H9 (cell line): ENCODE results near the gene DLK2. TPM values are rescaled to one million over a fixed set of nuclear protein-coding genes. Genes with fewer than 3 reads are reported as not detected.
A peak's percentile ranks its signal among the peaks of the same experiment; 100 is the strongest.

ENCODE experiments used
- DNase-seq: peaks from one replicate; pipeline ENCODE4 v3.0.0-alpha.2; 2017
- H2AFZ ChIP-seq: one replicate; pipeline ENCODE4 v1.6.1; 2013; ENCODE audit warnings: mild to moderate bottlenecking, low read length, control low read depth, moderate library complexity
- H2AK5ac ChIP-seq: 2 replicates; pipeline ENCODE4 v1.6.1; 2013; ENCODE audit warnings: low read length, control low read depth, mixed read lengths; ENCODE audit not compliant: insufficient read length
- H2BK120ac ChIP-seq: one replicate; pipeline ENCODE4 v1.6.1; 2013; ENCODE audit warnings: low read depth, mild to moderate bottlenecking, low read length, control low read depth, inconsistent platforms; ENCODE audit not compliant: poor library complexity, severe bottlenecking
- H2BK12ac ChIP-seq: 2 replicates; pipeline ENCODE4 v1.6.1; 2013; ENCODE audit warnings: low read length, control low read depth, mixed read lengths, low read depth; ENCODE audit not compliant: insufficient read length
- H2BK15ac ChIP-seq: 2 replicates; pipeline ENCODE4 v1.6.1; 2013; ENCODE audit warnings: low read depth, low read length, control low read depth
- H2BK20ac ChIP-seq: one replicate; pipeline ENCODE4 v1.6.1; 2013; ENCODE audit warnings: low read depth, mild to moderate bottlenecking, low read length, control low read depth, inconsistent platforms; ENCODE audit not compliant: poor library complexity, severe bottlenecking
- H2BK5ac ChIP-seq: 2 replicates; pipeline ENCODE4 v1.6.1; 2013; ENCODE audit warnings: low read length, control low read depth, mixed read lengths; ENCODE audit not compliant: insufficient read length
- H3K14ac ChIP-seq: 2 replicates; pipeline ENCODE4 v1.6.1; 2013; ENCODE audit warnings: low read length, control low read depth; ENCODE audit not compliant: insufficient read depth
- H3K18ac ChIP-seq: 2 replicates; pipeline ENCODE4 v1.6.1; 2013; ENCODE audit warnings: low read depth, mild to moderate bottlenecking, mixed read lengths, low read length, control low read depth; ENCODE audit not compliant: insufficient read length
- H3K23ac ChIP-seq: 2 replicates; pipeline ENCODE4 v1.6.1; 2013; ENCODE audit warnings: low read length, control low read depth, mixed read lengths, low read depth; ENCODE audit not compliant: insufficient read length
- H3K23me2 ChIP-seq: 2 replicates; pipeline ENCODE4 v1.6.1; 2013; ENCODE audit warnings: low read depth, mild to moderate bottlenecking, mixed read lengths, low read length, control low read depth; ENCODE audit not compliant: insufficient read length, poor library complexity, severe bottlenecking
- H3K27ac ChIP-seq: 2 replicates; pipeline ENCODE4 v1.5.1; 2013; ENCODE audit warnings: low read length, control low read depth, mixed read lengths, low read depth; ENCODE audit not compliant: insufficient read length
- H3K27me3 ChIP-seq: 2 replicates; pipeline ENCODE4 v1.6.1; 2013; ENCODE audit warnings: low read length, control low read depth, inconsistent platforms; ENCODE audit not compliant: insufficient read depth
- H3K4ac ChIP-seq: 2 replicates; pipeline ENCODE4 v1.6.1; 2013; ENCODE audit warnings: low read depth, mild to moderate bottlenecking, control low read depth, inconsistent platforms, low read length, moderate library complexity
- H3K4me1 ChIP-seq: 2 replicates; pipeline ENCODE4 v1.6.1; 2013; ENCODE audit warnings: low read length, control low read depth, inconsistent platforms; ENCODE audit not compliant: insufficient read depth
- H3K4me2 ChIP-seq: 2 replicates; pipeline ENCODE4 v1.6.1; 2013; ENCODE audit warnings: low read length, control low read depth, mixed read lengths; ENCODE audit not compliant: insufficient read length, insufficient read depth
- H3K56ac ChIP-seq: 2 replicates; pipeline ENCODE4 v1.6.1; 2013; ENCODE audit warnings: low read depth, mild to moderate bottlenecking, mixed read lengths, low read length, control low read depth; ENCODE audit not compliant: insufficient read length
- H3K79me1 ChIP-seq: 2 replicates; pipeline ENCODE4 v1.6.1; 2013; ENCODE audit warnings: low read depth, mild to moderate bottlenecking, moderate library complexity, low read length, control low read depth, inconsistent platforms; ENCODE audit not compliant: insufficient read depth, poor library complexity, severe bottlenecking
- H3K79me2 ChIP-seq: 2 replicates; pipeline ENCODE4 v1.6.1; 2013; ENCODE audit warnings: low read length, control low read depth, inconsistent platforms; ENCODE audit not compliant: insufficient read depth
- H3K9ac ChIP-seq: 2 replicates; pipeline ENCODE4 v1.6.1; 2013; ENCODE audit warnings: low read length, control low read depth, mixed read lengths; ENCODE audit not compliant: insufficient read length; ENCODE audit errors: extremely low read depth
- H3K9me3 ChIP-seq: one replicate; pipeline ENCODE4 v1.6.1; 2013; ENCODE audit warnings: low read depth, low read length, inconsistent platforms; ENCODE audit not compliant: control insufficient read depth
- H3T11ph ChIP-seq: one replicate; pipeline ENCODE4 v1.6.1; 2013; ENCODE audit warnings: mild to moderate bottlenecking, low read length, control low read depth, inconsistent platforms
- H4K20me1 ChIP-seq: one replicate; pipeline ENCODE4 v1.6.1; 2013; ENCODE audit not compliant: control insufficient read depth, insufficient read length, insufficient read depth
- H4K5ac ChIP-seq: 2 replicates; pipeline ENCODE4 v1.6.1; 2013; ENCODE audit warnings: low read depth, mild to moderate bottlenecking, mixed read lengths, low read length, control low read depth; ENCODE audit not compliant: insufficient read length
- H4K8ac ChIP-seq: replicated peaks from 2 replicates; pipeline ENCODE4 v1.6.1; 2013; ENCODE audit warnings: low read length, control low read depth, mixed read lengths, low read depth; ENCODE audit not compliant: insufficient read length
- H4K91ac ChIP-seq: 2 replicates; pipeline ENCODE4 v1.6.1; 2013; ENCODE audit warnings: low read depth, mild to moderate bottlenecking, moderate library complexity, mixed read lengths, low read length, control low read depth; ENCODE audit not compliant: insufficient read length
- H3K27ac Mint-ChIP-seq, 3 experiments: 2 replicates in 2 of 3; 3 replicates in 1 of 3; pipeline ENCODE4 v1.8.0; 2020 to 2021; ENCODE audit warnings: mixed read lengths in 3 of 3, mild to moderate bottlenecking in 1 of 3, moderate library complexity in 1 of 3
- H3K27me3 Mint-ChIP-seq: 2 replicates; pipeline ENCODE4 v1.8.0; 2021; ENCODE audit warnings: low read depth, mild to moderate bottlenecking, moderate library complexity, mixed read lengths
- H3K36me3 Mint-ChIP-seq, 3 experiments: 2 replicates in 2 of 3; 3 replicates in 1 of 3; pipeline ENCODE4 v1.8.0; 2020 to 2021; ENCODE audit warnings: low read depth in 3 of 3, mixed read lengths in 3 of 3; ENCODE audit not compliant: insufficient read depth in 1 of 3
- H3K4me1 Mint-ChIP-seq, 2 experiments: 2 replicates each; pipeline ENCODE4 v1.8.0; 2020; ENCODE audit warnings: mixed read lengths in 2 of 2
- H3K4me3 Mint-ChIP-seq, 2 experiments: 2 replicates in 1 of 2; 3 replicates in 1 of 2; pipeline ENCODE4 v1.8.0; 2020 to 2021; ENCODE audit warnings: mild to moderate bottlenecking in 2 of 2, mixed read lengths in 2 of 2, moderate library complexity in 1 of 2
- H3K9me3 Mint-ChIP-seq, 2 experiments: 2 replicates in 1 of 2; 3 replicates in 1 of 2; pipeline ENCODE4 v1.8.0; 2020; ENCODE audit warnings: mild to moderate bottlenecking in 2 of 2, mixed read lengths in 2 of 2, moderate library complexity in 1 of 2
- CTCF ChIP-seq: fragments of 200-600 bp; sonication (generic); conservative IDR thresholded peaks from 3 replicates; pipeline ENCODE4 v1.8.0; 2021; ENCODE audit warnings: antibody characterized with exemption, mild to moderate bottlenecking
- WGBS: extraction: QIAGEN DNeasy Blood & Tissue Kit; methylation state at CpG from one replicate; pipeline ENCODE4 v1.1.7; 2013; ENCODE audit warnings: missing lambda C conversion rate, low lambda C conversion rate, mixed read lengths; ENCODE audit not compliant: insufficient read length; ENCODE audit errors: extremely low coverage; 5-methylcytosine and 5-hydroxymethylcytosine counted together
- total RNA-seq: library from RNA; stranded (reverse); gene quantifications from 2 replicates; pipeline ENCODE4 v1.2.1, GENCODE V29; 2021

DLK2 gene
- total RNA-seq, 1 experiment from 2014 or later = 0.96 TPM

GRCh38 chr6:43481075-43481474, 25.7 kb upstream of the DLK2 start:
- peaks cover 15% of the 10 kb centered on the region; the same call in 1 of the 2 replicates for H3K4me1 ChIP-seq
- no peak overlapping the region for H2BK120ac ChIP-seq
- Mint-ChIP-seq H3K9me3 (no peaks in the 10 kb centered on the region), H3K36me3 (peaks cover 0 to 3% (median 2%) of the 10 kb centered on the region in 3 experiments; a peak in 2 of 7 replicates), H3K4me3 (no peak overlapping the region), H3K27ac (peak overlapping the region in 2 of 3 experiments; percentile 22 to 37; a peak in 2 of 7 replicates), H3K27me3 (no peaks in the 10 kb centered on the region), H3K4me1 (peaks cover 44 to 50% of the 10 kb centered on the region in 2 experiments)
- no peak for DNase-seq
- H3K23ac ChIP-seq = no peak overlapping the region
- no peaks in the 10 kb centered on the region for H3K27me3 ChIP-seq
- 0 out of 2 replicates have a peak overlapping the region, but pooled peaks have one; percentile 75 for H2BK15ac ChIP-seq
- H4K5ac ChIP-seq = no peak overlapping the region
- H3K56ac ChIP-seq = no peak overlapping the region
- H3T11ph ChIP-seq = no peak overlapping the region
- no peaks in the 10 kb centered on the region for H4K20me1 ChIP-seq
- H3K23me2 ChIP-seq = peaks cover 10% of the 10 kb centered on the region
- H4K91ac ChIP-seq = no peak overlapping the region
- no peak overlapping the region for H3K4me2 ChIP-seq
- H4K8ac ChIP-seq = no peak overlapping the region
- H3K79me1 ChIP-seq = peaks cover 10% of the 10 kb centered on the region
- no peak overlapping the region for H2AFZ ChIP-seq
- no peak for TF ChIP-seq CTCF
- H3K14ac ChIP-seq = no peak overlapping the region
- no peak overlapping the region for H2BK12ac ChIP-seq
- no CpG with 5 or more reads among the region's 2 CpGs for WGBS
- H3K4ac ChIP-seq = no peak overlapping the region
- H2BK5ac ChIP-seq = no peak overlapping the region
- H2AK5ac ChIP-seq = no peak overlapping the region
- no peak overlapping the region for H3K18ac ChIP-seq
- H3K9ac ChIP-seq = peak overlapping the region; percentile 13
- H2BK20ac ChIP-seq = no peak overlapping the region
- peaks cover 27% of the 10 kb centered on the region for H3K79me2 ChIP-seq
- H3K9me3 ChIP-seq = no peaks in the 10 kb centered on the region
- H3K27ac ChIP-seq = no peak overlapping the region
